Suppressor macrophage treated with lipopolysaccharide for 4 hours (primary cell): ENCODE data around the gene NONO.
"Not testable (repeated sequence)": the region's sequence is repeated elsewhere in the genome, so short reads cannot be mapped to it uniquely, and the experiment has no call there.

Source experiments
- DNase-seq: peaks from one replicate; pipeline ENCODE4 v3.0.0-alpha.2; 2020

The NONO gene, protein sequence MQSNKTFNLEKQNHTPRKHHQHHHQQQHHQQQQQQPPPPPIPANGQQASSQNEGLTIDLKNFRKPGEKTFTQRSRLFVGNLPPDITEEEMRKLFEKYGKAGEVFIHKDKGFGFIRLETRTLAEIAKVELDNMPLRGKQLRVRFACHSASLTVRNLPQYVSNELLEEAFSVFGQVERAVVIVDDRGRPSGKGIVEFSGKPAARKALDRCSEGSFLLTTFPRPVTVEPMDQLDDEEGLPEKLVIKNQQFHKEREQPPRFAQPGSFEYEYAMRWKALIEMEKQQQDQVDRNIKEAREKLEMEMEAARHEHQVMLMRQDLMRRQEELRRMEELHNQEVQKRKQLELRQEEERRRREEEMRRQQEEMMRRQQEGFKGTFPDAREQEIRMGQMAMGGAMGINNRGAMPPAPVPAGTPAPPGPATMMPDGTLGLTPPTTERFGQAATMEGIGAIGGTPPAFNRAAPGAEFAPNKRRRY

DNA sequence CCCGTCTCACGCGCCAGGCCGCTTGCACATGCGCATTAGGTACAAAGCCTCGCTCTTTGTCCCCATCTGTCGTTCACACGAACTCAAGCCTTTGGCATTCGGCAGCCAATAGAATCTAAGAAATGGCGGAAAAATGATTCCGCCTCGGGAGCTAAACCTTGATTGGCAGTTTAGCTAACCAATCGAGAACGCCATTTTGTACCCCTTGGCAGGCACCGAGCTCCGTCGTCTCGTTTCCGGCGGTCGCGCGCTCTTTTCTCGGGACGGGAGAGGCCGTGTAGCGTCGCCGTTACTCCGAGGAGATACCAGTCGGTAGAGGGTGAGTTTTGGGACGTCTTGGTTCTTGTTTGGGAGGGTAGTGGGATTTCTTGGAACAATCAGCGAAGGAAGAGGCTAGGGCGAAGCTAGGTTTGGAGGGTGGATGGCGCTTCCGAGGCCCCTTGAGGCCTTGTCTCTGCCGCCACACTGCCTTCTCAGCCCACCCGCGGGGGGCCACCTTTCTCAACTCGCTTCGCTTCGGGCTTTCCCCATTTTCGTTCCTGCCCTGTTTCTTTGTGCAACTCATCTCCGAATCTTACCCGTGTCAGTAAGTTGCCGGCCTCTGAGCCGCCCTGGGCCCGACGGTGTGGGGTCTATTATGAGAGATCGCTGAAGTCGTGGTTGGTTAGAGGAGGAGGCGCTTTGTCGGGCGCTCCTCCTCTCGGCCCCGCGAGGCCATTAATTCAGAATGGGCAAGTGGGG lies at the start of gene NONO:
Gene NONO, plus strand, starts transcription at position 233 of the 741 bp plus-strand sequence. CDS start 7,003 bp downstream, outside the sequence.
- peak; percentile 97 for DNase-seq

DNA sequence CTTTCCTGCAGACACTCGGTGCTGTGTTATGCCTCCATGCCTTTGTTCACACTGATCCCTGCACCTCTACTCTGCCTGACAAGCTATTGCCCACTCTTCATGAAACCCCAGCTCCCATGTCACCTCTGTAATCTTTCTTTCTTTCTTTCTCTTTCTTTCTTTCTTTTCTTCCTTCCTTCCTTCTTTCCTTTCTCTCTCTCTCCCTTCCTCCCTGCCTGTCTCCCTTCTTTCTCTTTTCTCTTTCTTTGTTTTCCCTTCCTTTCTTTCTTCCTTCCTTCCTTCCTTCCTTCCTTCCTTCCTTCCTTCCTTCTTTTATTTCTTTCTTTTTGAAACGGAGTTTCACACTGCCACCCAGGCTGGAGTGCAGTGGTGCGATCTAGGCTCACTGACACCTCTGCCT lies 48.0 kb upstream of the NONO start:
- no peak for DNase-seq

DNA sequence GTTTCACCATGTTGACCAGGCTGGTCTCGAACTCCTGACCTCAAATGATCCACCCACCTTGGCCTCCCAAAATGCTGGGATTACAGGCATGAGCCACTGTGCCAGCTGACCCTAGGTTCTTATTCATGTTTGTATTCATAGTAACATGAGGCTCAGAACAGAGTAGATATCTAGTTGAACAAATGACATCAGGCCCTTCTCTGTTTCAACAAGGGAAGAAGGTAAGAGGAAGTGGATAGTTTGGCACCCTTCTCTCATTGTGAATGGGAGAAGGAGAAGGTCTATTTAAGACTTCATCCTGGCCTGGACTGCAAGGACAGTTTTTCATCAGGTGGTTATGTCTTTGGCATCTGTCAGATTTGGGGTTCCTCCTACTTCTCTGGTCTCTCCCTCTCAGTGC lies 46.6 kb upstream of the NONO start:
- peak; percentile 35 for DNase-seq

DNA sequence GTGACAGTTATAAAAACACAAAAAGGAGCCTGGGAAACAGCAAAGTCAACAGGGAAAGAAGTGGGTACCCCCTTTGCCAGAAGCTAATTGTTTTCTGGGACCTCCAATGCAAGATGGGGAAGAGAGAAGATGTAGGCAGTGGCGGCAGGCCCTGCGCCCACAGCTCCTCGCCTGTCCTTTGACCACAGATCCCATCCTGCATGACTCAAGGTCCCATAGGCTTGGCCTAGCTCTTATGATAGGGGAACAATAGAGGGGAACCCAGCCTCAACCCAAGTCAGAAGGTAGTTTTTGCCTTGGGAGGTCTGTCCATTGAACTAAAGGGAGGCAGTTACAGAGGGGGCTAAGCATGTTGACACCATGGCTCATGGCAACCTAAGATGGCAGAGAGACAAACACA lies 43.7 kb upstream of the NONO start:
- no peak for DNase-seq

DNA sequence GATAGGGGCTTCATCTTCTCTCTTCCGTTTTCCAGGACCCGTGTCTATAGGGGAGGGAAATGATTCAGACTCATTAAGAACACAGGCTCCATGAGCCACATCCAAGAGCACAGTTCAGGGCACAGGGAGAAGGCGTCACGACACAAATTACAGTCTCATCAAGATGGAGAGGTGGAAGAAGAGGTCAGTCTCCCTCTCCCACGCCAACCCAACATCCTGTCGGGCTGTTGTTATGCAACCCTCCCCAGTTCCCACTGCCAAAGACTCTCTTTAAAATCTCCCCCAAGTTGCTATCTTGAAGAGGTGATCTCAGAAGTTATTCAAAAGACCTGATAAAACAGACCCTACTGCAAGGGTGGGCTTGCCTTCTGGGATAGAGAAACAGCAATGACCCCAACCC lies 42.1 kb upstream of the NONO start:
- DNase-seq: no peak

DNA sequence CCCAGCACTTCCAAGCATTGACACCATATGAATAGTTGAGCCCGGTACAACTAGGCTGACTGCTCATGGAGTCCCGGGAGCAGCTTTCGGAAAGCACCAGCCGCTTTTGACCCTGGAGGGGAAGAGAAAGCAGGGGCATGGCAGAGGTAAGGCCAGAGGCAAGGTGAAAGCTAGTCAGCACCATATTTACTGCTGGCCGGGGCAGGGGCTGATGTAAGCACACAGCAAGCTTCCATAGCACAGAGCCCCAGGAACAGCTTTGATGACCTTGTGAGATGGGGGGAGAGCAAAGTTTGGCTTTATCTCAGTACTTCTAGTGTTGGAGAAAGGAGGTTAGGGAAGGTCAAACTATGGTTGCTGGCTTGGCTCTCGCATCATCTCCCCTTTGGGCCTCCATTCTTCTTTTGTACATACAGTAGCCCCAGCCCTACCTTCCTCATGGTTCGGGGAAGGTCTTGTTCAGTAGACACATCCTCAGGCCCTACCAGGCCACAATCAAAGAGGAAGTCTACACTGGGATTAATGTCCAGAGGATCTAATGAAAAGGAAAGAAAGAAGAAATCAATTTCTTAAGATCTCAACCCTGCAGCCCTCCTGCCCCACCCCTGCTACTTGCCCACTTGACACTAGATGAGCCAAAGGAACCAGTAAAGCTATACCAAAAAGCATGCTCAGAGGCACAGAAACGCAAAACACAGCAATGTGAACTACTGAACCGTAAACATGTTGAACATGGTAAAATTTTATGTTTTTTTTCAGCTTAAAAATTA lies 38.9 kb upstream of the NONO start:
- DNase-seq: no peak

DNA sequence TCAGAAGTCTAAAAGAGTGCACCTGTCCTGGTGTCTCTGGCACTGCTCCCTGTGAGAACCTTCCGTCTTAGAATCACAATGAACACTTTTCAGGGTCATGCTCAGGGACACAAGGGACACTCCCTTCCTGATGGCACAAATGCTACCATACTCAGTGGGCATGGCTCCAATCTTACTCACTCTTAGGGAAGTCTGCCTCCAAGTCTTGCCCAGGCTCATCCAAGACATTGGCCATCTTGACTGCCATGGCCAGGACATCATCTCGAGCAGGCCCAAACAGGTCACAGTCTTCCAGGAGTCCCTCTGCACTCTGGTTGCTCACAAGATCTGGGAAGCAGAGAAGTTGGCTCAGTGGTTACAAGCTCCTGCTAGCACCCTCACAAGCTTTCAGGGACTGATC lies 38.3 kb upstream of the NONO start:
- DNase-seq: no peak

DNA sequence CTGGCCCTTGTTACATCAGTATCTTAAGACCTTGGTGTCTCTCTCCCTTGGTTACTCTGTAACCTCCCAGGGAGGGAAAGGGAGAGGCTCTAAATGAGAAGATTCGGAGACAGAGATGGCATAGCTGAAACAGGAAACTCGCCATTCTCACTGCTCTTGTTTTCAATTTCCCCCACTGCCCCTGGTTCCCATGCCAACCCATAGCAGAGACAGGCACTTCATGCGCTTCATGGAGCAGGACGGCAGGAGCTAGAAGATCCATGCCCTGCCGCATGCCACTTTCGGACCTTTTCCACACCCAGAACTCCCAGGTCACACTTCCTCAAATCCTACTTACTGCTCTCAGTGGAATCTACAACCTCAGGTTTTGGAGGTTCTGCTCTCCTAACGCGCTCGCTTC lies 32.6 kb upstream of the NONO start:
- DNase-seq: no peak

DNA sequence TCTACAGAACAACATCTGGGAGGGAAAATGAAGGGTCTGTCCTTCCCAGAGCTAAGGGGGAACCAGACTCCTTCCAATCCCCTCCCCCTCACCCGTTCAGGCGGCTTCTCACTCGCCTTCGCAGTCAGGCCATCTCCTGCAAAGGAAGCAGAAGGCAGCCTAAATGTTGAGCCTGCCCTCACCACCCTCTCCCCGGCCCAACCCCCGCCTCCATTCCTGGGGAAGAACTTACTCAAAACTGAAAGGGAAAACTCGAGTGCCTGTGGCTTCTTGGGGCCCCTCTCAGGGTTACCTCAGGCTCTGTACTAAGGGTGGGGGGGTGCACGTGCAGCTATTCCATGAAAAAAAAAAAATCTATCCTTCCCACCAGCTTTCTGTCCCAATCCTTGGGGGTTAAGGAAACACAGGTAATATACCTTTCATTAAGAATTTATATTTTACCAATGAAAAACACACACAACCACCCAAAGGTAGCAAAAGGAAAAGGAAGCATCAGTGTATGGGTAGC lies 31.9 kb upstream of the NONO start:
- peak; percentile 51 for DNase-seq

DNA sequence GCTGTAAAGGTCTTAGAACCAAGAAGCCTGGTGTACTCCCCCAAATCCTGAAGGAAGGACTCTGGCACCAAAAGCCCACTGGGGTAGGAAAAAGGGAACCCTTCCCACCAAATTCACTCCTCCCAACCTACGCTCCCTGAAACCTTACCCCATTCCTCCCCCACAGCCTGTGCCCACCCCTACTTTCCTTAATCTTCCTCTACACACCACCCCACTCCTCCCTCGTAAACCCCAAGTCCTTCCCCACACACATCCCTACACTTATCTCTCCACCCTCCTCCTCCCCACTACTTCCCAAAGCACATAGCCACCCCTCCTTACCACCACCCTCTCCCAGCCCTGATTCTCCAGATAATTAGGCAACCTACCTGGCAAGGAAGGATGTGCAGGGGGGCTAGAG lies 31.2 kb upstream of the NONO start:
- DNase-seq: no peak

DNA sequence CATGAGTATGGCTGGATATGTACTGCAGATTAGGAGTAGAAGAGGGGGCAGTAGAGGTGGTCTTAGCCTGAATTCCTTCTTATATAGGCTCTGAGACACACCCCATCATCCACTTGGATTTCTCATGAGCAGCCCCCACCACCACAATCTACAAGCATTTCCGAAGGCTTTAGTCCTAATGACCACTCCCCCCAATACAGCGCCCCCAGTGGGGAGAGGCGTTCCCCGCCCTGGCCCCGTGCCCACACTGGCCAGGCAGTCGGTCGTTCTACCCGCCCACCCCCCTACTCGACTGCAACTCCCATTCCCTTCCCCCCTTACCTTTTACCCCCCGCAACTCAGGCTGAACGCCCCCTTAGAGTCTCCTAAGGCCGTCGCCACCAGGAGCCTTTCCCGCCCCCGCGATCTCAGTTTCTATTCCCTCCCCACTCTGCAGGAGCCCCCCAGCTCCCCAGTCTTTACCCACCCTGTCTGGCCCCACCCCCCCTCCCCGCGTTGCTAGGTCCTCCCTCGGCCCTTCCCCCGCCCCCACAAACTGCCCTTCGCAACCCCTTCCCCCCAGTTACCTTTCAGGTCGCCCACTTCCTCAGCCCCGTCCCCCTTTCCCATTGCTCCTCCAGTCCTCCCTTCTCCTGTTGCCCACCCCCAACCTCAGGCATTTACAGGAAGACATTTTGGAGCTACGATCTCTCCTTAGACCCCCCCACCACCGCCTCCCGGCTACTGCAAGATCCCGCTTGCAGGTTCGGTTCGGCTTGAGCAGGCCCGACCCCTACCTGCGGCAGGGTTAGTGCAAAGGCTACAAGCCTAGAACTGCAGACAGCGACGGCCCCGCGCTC lies 30.0 kb upstream of the NONO start:
- peak; percentile 31 for DNase-seq

DNA sequence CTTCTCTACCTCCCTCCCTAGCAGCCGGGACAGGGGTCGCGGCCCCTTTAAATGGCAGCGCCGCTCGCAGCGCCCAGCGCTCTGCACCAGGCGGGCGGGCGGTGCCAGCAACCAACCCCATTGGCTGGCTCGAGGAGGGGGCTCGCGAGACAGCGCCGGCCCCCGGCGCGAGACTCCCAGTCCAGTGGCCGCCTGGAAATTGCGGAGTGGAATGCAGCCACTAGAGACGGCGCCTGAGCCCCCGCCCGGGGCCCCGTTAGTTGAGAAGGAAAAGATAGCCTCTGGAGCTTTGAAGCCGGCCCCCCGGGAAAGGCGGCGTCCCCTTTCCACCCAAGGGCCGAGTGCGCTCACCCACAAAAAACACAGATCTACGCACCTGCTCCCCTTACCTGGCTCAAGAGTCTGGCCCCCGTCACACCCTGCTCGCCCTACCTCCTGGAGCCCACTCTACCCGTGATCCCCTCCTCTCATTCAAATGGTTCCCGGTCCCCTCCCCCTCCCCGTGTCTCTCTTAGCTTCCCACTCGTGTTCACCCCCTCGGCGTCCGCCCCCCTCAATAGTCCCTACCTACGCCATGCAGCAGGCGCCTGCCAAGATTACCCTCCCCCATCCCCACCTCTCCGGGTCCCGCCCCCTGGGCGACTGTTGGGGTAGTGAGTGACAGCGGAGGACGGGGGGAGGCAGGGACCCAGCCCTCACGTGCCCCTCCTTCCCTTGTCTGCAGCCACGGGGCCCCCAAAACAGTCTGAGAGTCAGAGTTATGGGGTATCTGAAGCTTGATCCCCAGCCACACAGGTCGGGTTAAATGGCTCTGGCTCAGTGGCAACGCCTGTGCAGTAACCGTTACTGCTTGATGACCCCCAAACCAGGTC lies 29.1 kb upstream of the NONO start, which contains the start of gene ZMYM3:
Gene ZMYM3, minus strand, starts transcription at position 49 of the 872 bp plus-strand sequence. CDS start 885 bp downstream, outside the sequence.
- DNase-seq: peak; percentile 81

DNA sequence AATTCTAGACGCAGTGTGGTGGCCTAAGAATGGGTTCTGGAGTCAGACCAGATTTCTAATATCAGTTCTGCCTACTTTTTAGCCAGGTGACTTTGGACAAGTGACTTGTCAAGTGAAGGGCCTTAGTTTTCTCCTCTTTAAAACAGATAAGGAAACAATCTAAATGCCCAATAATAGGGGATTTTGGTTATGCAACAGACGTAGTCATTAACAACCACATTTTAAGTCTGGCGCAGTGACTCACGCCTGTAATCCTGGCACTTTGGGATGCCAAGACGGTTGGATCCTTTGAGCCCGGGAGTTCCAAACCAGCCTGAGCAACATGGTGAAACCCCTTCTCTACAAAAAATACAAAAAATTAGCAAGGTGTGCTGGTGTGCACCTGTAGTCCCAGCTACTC lies 27.4 kb upstream of the NONO start:
- no peak for DNase-seq

DNA sequence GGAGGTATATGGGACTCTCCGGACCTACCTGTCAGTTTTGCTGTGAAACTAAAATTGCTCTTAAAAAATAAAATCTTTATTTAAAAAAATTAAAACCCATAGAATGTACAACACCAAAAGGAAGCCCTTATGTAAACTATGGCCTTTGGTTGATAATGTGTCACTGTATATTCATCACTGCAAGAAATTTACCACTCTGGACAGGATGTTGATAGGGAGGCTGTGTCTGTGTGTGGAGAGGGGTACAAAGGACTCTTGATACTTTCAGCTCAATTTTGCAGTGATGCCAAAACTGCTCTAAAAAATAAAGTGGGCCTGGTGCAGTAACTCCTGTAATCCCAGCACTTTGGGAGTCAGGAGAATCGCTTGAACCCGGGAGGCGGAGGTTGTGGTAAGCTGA lies 26.6 kb upstream of the NONO start:
- no peak for DNase-seq

DNA sequence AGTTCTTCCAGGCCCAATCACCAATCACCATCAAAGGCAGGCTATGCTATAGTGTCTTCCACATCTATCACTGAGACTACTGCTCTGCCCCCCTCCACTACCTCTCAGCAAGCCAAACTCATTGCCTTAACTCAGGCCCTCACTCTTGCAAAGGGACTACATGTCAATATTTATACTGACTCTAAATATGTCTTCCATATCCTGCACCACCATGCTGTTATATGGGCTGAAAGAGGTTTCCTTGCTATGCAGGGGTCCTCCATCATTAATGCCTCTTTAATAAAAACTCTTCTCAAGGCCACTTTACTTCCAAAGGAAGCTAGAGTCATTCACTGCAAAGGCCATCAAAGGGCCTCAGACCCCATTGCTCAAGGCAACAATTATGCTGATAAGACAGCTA lies 14.8 kb upstream of the NONO start:
- DNase-seq: not testable (repeated sequence)

DNA sequence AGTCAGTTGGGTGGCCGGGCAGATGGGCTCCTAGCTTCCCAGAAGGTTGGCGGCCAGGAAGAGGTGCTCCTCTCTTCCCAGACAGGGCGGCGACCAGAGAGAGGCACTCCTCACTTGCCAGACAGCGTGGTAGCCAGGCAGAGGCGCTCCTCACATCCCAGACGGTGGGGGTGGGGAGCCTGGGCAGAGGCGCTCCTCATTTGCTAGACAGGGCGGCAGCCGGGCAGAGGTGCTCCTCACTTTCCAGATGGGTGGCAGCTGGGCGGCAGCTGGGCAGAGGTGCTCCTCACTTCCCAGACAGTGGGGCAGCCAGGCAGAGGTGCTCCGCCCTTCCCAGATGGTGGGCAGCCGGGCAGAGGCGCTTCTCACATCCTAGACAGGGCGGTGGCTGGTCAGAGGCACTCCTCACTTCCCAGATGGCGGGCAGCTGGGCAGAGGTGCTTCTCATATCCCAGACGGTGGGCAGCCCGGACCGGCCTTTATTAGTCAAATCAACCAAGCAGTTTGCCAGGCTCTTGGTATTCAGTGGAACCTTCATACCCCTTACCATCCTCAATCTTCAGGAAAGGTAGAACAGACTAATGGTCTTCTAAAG lies 13.5 kb upstream of the NONO start:
- no peak for DNase-seq

DNA sequence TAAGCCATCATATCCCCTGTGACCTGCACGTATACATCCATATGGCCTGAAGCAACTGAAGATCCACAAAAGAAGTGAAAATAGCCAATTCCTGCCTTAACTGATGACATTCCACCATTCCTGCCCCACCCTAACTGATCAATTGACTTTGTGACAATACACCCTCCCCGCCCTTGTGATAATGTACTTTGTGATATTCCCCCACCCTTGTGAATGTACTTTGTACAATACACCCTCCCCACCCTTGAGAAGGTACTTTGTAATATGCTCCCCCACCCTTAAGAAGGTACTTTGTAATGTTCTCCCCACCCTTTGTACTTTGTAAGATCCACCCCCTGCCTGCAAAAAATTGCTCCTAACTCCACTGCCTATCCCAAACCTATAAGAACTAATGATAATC lies 11.1 kb upstream of the NONO start:
- DNase-seq: not testable (repeated sequence)

DNA sequence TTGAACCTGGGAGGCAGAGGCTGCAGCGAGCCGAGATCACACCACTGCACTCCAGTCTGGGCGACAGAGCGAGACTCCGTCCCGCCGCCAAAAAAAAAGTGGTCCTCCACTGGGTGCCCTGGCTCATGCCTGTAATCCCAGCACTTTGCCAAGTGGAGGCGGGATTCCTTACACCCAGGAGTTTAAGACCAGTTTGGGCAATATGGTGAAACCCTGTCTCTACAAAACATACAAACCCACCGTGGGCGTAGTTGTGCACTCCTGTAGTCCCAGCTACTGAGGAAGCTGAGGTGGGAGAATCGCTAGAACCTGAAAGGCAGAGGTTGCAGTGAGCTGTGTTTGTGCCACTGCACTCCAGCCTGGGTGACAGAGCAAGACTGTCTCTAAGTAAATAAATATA lies 2.1 kb upstream of the NONO start:
- DNase-seq: not testable (repeated sequence)

DNA sequence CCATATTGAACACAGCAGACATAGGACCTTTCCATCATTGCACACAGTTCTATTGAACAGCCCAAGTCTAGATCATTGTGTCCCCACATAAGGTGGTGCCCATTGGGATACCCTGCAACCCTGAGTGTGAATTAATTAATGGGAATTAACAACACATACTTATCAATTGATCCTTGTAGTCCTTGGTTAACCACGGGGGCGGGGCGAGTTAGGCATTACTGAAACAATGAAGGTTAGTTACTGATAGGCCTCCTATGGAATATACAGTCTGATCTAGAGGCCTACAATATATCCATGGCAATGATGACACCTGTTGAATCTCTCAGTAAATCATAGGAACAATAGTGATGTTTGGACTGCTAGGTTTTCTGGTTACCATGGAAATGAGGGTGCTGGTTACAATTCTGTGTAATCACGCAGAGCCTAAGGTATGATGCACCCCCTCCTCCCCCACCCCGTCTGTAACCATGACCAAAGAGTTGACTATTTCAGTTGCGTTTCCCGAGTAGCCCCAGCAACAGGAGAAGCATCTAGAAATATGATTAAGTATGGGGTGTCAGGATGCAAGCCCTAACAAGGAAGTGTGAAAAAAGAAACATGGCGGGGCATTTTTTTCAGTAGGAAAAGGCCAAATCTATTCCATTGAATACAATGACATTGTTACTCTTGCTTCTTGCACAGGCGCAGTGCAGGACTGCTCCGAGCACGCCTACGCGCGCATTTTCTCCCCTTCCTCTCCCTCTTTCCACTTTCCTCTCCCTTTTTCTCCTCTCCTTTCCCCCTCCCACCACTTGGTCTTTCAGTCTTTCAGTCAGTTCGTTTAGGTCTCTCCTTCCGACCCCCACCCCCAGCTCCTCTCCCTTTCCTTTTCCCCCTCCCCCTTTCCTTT lies 677 bp upstream of the NONO start:
- DNase-seq: no peak

DNA sequence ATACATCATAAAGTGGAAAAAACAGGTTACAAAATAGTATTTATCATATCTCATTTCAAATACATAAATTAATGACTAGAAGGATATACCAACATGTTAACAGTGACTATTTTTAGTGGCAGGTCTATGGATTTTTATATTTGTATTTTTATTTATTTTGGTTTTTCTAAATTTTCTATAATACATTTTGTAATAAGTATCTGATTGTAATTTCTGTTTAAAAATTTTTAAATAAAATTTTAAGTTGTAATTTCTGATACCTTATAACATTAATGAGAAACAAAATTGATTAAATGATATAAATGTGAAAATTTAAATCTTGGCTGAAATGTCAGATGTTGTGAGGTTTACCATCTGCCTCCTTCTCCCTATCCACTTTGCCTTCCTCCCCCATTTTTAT lies 2.5 kb downstream of the NONO start:
- DNase-seq: no peak
